HEK293 (cell line): ENCODE results near the gene ICE1.
A peak's percentile ranks its signal among the peaks of the same experiment; 100 is the strongest.

ENCODE experiments used
- CTCF ChIA-PET: fragments of 350-600 bp; formaldehyde crosslinking; extraction: SDS; loops from one replicate; lab custom pipeline; 2021; ENCODE audit warnings: antibody characterized with exemption; lab: Yijun Ruan, JAX
- POLR2A ChIA-PET: fragments of 300-600 bp; formaldehyde crosslinking; extraction: SDS; loops from one replicate; lab custom pipeline; 2020; ENCODE audit warnings: antibody characterized with exemption, inconsistent platforms; lab: Yijun Ruan, JAX
- H3K27ac ChIP-seq: fragments of 200-500 bp; sonication (Bioruptor generic); 2 replicates; pipeline ENCODE4 v1.5.1; 2014; ENCODE audit warnings: low read depth, low read length, control low read depth, inconsistent platforms; ENCODE audit errors: extremely low read depth
- H3K36me3 ChIP-seq, 2 experiments: fragments of 200-500 bp in 1 of 2; sonication (Bioruptor generic) in 1 of 2; 1 replicate in 1 of 2; 2 replicates in 1 of 2; pipeline ENCODE4 v1.5.1; 2014 to 2017; ENCODE audit warnings: inconsistent platforms in 2 of 2, low read length in 2 of 2; ENCODE audit not compliant: control insufficient read depth in 2 of 2, insufficient read depth in 1 of 2
- H3K4me1 ChIP-seq: fragments of 200-500 bp; sonication (Bioruptor generic); 2 replicates; pipeline ENCODE4 v1.5.1; 2014; ENCODE audit warnings: mild to moderate bottlenecking, low read length, inconsistent platforms; ENCODE audit not compliant: control insufficient read depth, insufficient read depth
- H3K4me3 ChIP-seq: 2 replicates; pipeline ENCODE4 v1.5.1; 2011; ENCODE audit warnings: low read depth, mild to moderate bottlenecking, control low read depth, low read length, moderate library complexity
- H3K9me3 ChIP-seq: fragments of 200-500 bp; sonication (Bioruptor generic); 2 replicates; pipeline ENCODE4 v1.5.1; 2014; ENCODE audit warnings: low read depth, low read length, inconsistent platforms; ENCODE audit not compliant: control insufficient read depth, insufficient read depth
- GLIS1 ChIP-seq: fragments of 450-650 bp; formaldehyde crosslinking; IDR thresholded peaks from 2 replicates; pipeline ENCODE4 v1.5.1; 2016; ENCODE audit warnings: missing biosample characterization, missing genetic modification characterization
- HOXA7 ChIP-seq: sonication (generic); formaldehyde crosslinking; IDR thresholded peaks from 2 replicates; pipeline ENCODE4 v1.8.1; 2022; ENCODE audit warnings: missing genetic modification reagents, borderline replicate concordance
- HOXC10 ChIP-seq: sonication (generic); formaldehyde crosslinking; IDR thresholded peaks from 2 replicates; pipeline ENCODE4 v1.8.1; 2023; ENCODE audit warnings: mild to moderate bottlenecking, missing genetic modification reagents
- OVOL3 ChIP-seq: fragments of 450-650 bp; formaldehyde crosslinking; IDR thresholded peaks from 2 replicates; pipeline ENCODE4 v1.5.1; 2016; ENCODE audit warnings: missing biosample characterization, missing genetic modification characterization
- REPIN1 ChIP-seq: fragments of 450-650 bp; formaldehyde crosslinking; IDR thresholded peaks from 2 replicates; pipeline ENCODE4 v1.5.1; 2017; ENCODE audit warnings: missing biosample characterization, missing genetic modification characterization, low read depth
- ZBTB17 ChIP-seq: fragments of 450-650 bp; formaldehyde crosslinking; IDR thresholded peaks from 2 replicates; pipeline ENCODE4 v1.5.1; 2016; ENCODE audit warnings: missing biosample characterization, missing genetic modification characterization
- ZBTB7A ChIP-seq: fragments of 450-650 bp; formaldehyde crosslinking; IDR thresholded peaks from 2 replicates; pipeline ENCODE4 v1.5.1; 2016; ENCODE audit warnings: low read depth, missing biosample characterization, missing genetic modification characterization
- ZBTB8A ChIP-seq: fragments of 450-650 bp; formaldehyde crosslinking; IDR thresholded peaks from 2 replicates; pipeline ENCODE4 v1.5.1; 2016; ENCODE audit warnings: missing biosample characterization, missing genetic modification characterization
- ZFP37 ChIP-seq: fragments of 450-650 bp; formaldehyde crosslinking; IDR thresholded peaks from 2 replicates; pipeline ENCODE4 v1.5.1; 2016; ENCODE audit warnings: missing biosample characterization, missing genetic modification characterization
- ZNF140 ChIP-seq: fragments of 450-650 bp; formaldehyde crosslinking; IDR thresholded peaks from 2 replicates; pipeline ENCODE4 v1.5.1; 2016; ENCODE audit warnings: missing biosample characterization, missing genetic modification characterization
- ZNF146 ChIP-seq: fragments of 450-650 bp; formaldehyde crosslinking; IDR thresholded peaks from 2 replicates; pipeline ENCODE4 v1.5.1; 2016; ENCODE audit warnings: missing biosample characterization, missing genetic modification characterization
- ZNF16 ChIP-seq: fragments of 450-650 bp; formaldehyde crosslinking; IDR thresholded peaks from 2 replicates; pipeline ENCODE4 v1.5.1; 2016; ENCODE audit warnings: low read depth, missing biosample characterization, missing genetic modification characterization
- ZNF214 ChIP-seq: fragments of 450-650 bp; formaldehyde crosslinking; IDR thresholded peaks from 2 replicates; pipeline ENCODE4 v1.5.1; 2017; ENCODE audit warnings: missing biosample characterization, mild to moderate bottlenecking, missing genetic modification characterization, borderline replicate concordance
- ZNF223 ChIP-seq: fragments of 450-650 bp; formaldehyde crosslinking; IDR thresholded peaks from 2 replicates; pipeline ENCODE4 v1.5.1; 2016; ENCODE audit warnings: missing biosample characterization, missing genetic modification characterization
- ZNF23 ChIP-seq: fragments of 450-650 bp; formaldehyde crosslinking; IDR thresholded peaks from 2 replicates; pipeline ENCODE4 v1.5.1; 2016; ENCODE audit warnings: missing biosample characterization, missing genetic modification characterization, borderline replicate concordance
- ZNF24 ChIP-seq: fragments of 450-650 bp; formaldehyde crosslinking; IDR thresholded peaks from 2 replicates; pipeline ENCODE4 v1.5.1; 2016; ENCODE audit warnings: missing biosample characterization, missing genetic modification characterization
- ZNF391 ChIP-seq: fragments of 450-650 bp; formaldehyde crosslinking; IDR thresholded peaks from 2 replicates; pipeline ENCODE4 v1.5.1; 2016; ENCODE audit warnings: low read depth, missing biosample characterization, missing genetic modification characterization, borderline replicate concordance
- ZNF404 ChIP-seq: fragments of 450-650 bp; formaldehyde crosslinking; IDR thresholded peaks from 2 replicates; pipeline ENCODE4 v1.5.1; 2017; ENCODE audit warnings: missing biosample characterization, missing genetic modification characterization
- ZNF426 ChIP-seq: fragments of 450-650 bp; formaldehyde crosslinking; IDR thresholded peaks from 2 replicates; pipeline ENCODE4 v1.5.1; 2017; ENCODE audit warnings: missing biosample characterization, missing genetic modification characterization, mild to moderate bottlenecking, inconsistent platforms, moderate library complexity
- ZNF571 ChIP-seq: fragments of 450-650 bp; formaldehyde crosslinking; IDR thresholded peaks from 2 replicates; pipeline ENCODE4 v1.5.0; 2017; ENCODE audit warnings: missing biosample characterization, missing genetic modification characterization
- ZNF701 ChIP-seq: fragments of 450-650 bp; formaldehyde crosslinking; IDR thresholded peaks from 2 replicates; pipeline ENCODE4 v1.5.1; 2016; ENCODE audit warnings: missing biosample characterization, missing genetic modification characterization
- ZNF792 ChIP-seq: fragments of 450-650 bp; formaldehyde crosslinking; IDR thresholded peaks from 2 replicates; pipeline ENCODE4 v1.5.1; 2016; ENCODE audit warnings: missing biosample characterization, missing genetic modification characterization
- ZNF837 ChIP-seq: fragments of 450-650 bp; formaldehyde crosslinking; IDR thresholded peaks from 2 replicates; pipeline ENCODE4 v1.5.1; 2016; ENCODE audit warnings: missing biosample characterization, missing genetic modification characterization
- ZNF843 ChIP-seq: fragments of 450-650 bp; formaldehyde crosslinking; IDR thresholded peaks from 2 replicates; pipeline ENCODE4 v1.5.1; 2016; ENCODE audit warnings: missing biosample characterization, missing genetic modification characterization
- TF ChIP-seq, protein P1 (sequence below): fragments of 450-650 bp; formaldehyde crosslinking; IDR thresholded peaks from 2 replicates; pipeline ENCODE4 v1.5.1; 2016; ENCODE audit warnings: missing biosample characterization, missing genetic modification characterization
- TF ChIP-seq, protein P2 (sequence below): fragments of 450-650 bp; formaldehyde crosslinking; IDR thresholded peaks from 2 replicates; pipeline ENCODE4 v1.5.1; 2016; ENCODE audit warnings: missing biosample characterization, missing genetic modification characterization
- TF ChIP-seq, protein P3 (sequence below): fragments of 450-650 bp; formaldehyde crosslinking; IDR thresholded peaks from 2 replicates; pipeline ENCODE4 v1.5.1; 2016; ENCODE audit warnings: missing biosample characterization, missing genetic modification characterization

The ICE1 gene

DNA sequence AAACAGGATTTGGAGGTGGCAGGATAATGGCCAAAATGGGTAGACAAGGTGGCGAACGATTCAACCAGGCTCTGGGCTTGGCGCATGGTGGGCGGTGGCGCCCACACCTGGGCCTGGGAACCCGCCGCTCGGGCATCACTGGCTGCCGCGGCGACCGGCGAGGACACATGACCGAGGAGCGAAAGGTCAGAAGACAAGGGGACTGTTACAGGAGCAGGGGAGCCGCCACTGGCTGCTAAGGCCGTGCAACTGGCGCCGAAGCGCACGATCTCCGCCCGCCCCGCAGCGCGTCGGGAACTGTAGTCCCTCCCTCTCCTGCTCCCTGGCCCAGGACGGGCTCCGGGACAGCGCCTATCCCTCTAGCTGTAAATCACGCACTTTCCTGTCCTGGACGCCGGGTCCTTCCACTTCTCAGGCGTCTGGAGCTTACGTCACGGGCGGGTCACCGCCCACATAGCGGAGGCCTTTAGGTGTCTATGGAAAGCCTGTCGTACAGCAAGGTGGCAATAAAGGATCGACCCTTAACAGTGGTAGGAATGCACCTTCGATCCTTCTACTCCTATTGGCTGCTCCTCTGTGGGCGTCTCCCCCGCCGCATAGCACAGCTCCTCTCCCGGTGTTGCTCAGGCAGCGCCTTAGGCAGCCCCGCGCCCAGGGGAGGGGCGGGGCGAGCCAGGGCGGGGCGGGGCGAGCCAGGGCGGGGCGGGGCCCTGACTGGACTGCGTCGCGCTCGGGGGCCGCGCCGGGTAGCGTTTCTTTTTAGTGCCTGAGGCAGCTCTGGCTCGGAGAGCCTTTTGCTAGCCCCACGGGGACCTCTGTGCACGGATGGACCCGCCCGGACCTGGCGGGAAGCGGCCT, at the start of gene ICE1 (continued):
- TF ChIP-seq ZNF214 (tag by site-specific recombination), result no peak
- TF ChIP-seq ZBTB7A (tag by site-specific recombination), result peak; percentile 31; the same call in 1 of the 2 replicates
- peak; percentile 23; the same call in 1 of the 2 replicates for TF ChIP-seq ZNF146 (tag by site-specific recombination)
- TF ChIP-seq ZNF140 (tag by site-specific recombination), result no peak
- TF ChIP-seq, protein P1, sequence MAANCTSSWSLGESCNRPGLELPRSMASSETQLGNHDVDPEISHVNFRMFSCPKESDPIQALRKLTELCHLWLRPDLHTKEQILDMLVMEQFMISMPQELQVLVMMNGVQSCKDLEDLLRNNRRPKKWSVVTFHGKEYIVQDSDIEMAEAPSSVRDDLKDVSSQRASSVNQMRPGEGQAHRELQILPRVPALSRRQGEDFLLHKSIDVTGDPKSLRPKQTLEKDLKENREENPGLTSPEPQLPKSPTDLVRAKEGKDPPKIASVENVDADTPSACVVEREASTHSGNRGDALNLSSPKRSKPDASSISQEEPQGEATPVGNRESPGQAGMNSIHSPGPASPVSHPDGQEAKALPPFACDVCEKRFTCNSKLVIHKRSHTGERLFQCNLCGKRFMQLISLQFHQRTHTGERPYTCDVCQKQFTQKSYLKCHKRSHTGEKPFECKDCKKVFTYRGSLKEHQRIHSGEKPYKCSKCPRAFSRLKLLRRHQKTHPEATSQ (tag by site-specific recombination), result peak; percentile 85
- TF ChIP-seq ZNF24 (tag by site-specific recombination), result peak; percentile 90
- TF ChIP-seq ZNF701 (tag by site-specific recombination), result no peak
- TF ChIP-seq, protein P2, sequence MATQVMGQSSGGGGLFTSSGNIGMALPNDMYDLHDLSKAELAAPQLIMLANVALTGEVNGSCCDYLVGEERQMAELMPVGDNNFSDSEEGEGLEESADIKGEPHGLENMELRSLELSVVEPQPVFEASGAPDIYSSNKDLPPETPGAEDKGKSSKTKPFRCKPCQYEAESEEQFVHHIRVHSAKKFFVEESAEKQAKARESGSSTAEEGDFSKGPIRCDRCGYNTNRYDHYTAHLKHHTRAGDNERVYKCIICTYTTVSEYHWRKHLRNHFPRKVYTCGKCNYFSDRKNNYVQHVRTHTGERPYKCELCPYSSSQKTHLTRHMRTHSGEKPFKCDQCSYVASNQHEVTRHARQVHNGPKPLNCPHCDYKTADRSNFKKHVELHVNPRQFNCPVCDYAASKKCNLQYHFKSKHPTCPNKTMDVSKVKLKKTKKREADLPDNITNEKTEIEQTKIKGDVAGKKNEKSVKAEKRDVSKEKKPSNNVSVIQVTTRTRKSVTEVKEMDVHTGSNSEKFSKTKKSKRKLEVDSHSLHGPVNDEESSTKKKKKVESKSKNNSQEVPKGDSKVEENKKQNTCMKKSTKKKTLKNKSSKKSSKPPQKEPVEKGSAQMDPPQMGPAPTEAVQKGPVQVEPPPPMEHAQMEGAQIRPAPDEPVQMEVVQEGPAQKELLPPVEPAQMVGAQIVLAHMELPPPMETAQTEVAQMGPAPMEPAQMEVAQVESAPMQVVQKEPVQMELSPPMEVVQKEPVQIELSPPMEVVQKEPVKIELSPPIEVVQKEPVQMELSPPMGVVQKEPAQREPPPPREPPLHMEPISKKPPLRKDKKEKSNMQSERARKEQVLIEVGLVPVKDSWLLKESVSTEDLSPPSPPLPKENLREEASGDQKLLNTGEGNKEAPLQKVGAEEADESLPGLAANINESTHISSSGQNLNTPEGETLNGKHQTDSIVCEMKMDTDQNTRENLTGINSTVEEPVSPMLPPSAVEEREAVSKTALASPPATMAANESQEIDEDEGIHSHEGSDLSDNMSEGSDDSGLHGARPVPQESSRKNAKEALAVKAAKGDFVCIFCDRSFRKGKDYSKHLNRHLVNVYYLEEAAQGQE, result peak; percentile 85
- no peak for TF ChIP-seq ZNF571 (tag by site-specific recombination)

DNA sequence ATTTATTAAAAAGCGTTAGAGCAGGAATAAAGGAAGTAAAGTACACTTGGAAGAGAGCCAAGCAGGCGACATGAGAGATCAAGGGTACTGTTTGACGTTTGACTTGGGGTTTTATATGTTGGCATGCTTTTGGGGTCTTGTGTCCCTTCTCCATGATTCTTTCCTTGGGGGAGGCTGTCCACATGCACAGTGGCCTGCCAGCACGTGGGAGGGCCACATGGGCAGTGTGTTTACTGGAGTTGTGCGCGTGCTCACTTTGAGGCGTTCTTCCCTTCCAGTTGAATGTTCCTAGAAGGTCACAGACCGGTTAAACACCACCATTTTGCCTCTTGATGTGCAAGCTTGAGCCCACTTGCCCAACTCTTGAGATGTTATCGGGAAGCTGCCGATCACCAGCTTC, 49.5 kb upstream of the ICE1 start:
- Histone ChIP-seq H3K27ac (no peak overlapping the region), H3K4me3 (no peak overlapping the region), H3K4me1 (peaks cover 6% of the 10 kb centered on the region), H3K9me3 (no peaks in the 10 kb centered on the region), H3K36me3 (no peaks in the 10 kb centered on the region)
- CTCF ChIA-PET, result no interaction called here
- TF ChIP-seq ZNF843 (tag by site-specific recombination), result no peak
- no peak for TF ChIP-seq GLIS1
- TF ChIP-seq ZBTB7A (tag by site-specific recombination), result no peak
- TF ChIP-seq HOXA7 (CRISPR knock-in tag), result no peak
- no peak for TF ChIP-seq ZNF404 (tag by site-specific recombination)
- TF ChIP-seq ZNF16 (tag by site-specific recombination), result no peak
- no peak for TF ChIP-seq REPIN1 (tag by site-specific recombination)
- no peak for TF ChIP-seq HOXC10 (CRISPR knock-in tag)
- no peak for TF ChIP-seq ZBTB8A (tag by site-specific recombination)
- no peak for TF ChIP-seq ZNF426 (tag by site-specific recombination)
- TF ChIP-seq OVOL3 (tag by site-specific recombination), result no peak
- no peak for TF ChIP-seq ZNF23
- TF ChIP-seq ZFP37 (tag by site-specific recombination), result no peak
- TF ChIP-seq, protein P3, sequence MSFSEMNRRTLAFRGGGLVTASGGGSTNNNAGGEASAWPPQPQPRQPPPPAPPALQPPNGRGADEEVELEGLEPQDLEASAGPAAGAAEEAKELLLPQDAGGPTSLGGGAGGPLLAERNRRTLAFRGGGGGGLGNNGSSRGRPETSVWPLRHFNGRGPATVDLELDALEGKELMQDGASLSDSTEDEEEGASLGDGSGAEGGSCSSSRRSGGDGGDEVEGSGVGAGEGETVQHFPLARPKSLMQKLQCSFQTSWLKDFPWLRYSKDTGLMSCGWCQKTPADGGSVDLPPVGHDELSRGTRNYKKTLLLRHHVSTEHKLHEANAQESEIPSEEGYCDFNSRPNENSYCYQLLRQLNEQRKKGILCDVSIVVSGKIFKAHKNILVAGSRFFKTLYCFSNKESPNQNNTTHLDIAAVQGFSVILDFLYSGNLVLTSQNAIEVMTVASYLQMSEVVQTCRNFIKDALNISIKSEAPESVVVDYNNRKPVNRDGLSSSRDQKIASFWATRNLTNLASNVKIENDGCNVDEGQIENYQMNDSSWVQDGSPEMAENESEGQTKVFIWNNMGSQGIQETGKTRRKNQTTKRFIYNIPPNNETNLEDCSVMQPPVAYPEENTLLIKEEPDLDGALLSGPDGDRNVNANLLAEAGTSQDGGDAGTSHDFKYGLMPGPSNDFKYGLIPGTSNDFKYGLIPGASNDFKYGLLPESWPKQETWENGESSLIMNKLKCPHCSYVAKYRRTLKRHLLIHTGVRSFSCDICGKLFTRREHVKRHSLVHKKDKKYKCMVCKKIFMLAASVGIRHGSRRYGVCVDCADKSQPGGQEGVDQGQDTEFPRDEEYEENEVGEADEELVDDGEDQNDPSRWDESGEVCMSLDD, result no peak
- TF ChIP-seq ZNF391 (tag by site-specific recombination), result no peak
- TF ChIP-seq ZBTB17 (tag by site-specific recombination), result no peak
- no peak for TF ChIP-seq ZNF223
- TF ChIP-seq ZNF792 (tag by site-specific recombination), result no peak
- TF ChIP-seq ZNF837, result no peak
- POLR2A ChIA-PET, result no interaction called here
